Activated gamma-delta T cell treated with anti-CD3 and anti-CD28 coated beads, Interleukin-2, amount 50 U/mL, for 16 hours (primary cell): ENCODE results near the gene TSPAN11.

ENCODE experiments used
- DNase-seq: peaks from one replicate; pipeline ENCODE4 v3.0.0-alpha.2; 2020; ENCODE audit warnings: low read depth

Gene TSPAN11

GRCh38 chr12:30959778-30960177 lies 33.2 kb downstream of the TSPAN11 start:
- no peak for DNase-seq

DNA sequence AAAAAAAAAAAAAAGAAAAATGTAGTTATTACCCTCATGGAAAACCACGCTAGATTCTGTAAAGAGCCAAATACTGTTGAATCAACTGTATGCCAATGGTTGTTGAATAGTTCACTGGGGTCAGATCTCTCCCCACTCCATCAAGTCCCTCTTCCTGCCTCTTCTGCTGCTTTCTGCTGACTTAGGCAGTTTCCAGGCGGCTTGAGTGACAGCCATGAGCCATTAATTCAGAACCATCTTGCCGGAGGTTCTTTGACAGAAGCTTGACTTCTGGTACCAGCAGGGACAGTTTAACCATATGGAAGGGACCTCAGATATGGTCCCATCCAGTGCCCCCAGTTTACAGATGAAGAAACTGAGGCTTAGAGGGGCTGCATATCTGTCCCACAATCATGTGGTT lies 34.5 kb downstream of the TSPAN11 start:
- DNase-seq: no peak

GRCh38 chr12:30962047-30962446 lies 35.5 kb downstream of the TSPAN11 start:
- DNase-seq: no peak

DNA sequence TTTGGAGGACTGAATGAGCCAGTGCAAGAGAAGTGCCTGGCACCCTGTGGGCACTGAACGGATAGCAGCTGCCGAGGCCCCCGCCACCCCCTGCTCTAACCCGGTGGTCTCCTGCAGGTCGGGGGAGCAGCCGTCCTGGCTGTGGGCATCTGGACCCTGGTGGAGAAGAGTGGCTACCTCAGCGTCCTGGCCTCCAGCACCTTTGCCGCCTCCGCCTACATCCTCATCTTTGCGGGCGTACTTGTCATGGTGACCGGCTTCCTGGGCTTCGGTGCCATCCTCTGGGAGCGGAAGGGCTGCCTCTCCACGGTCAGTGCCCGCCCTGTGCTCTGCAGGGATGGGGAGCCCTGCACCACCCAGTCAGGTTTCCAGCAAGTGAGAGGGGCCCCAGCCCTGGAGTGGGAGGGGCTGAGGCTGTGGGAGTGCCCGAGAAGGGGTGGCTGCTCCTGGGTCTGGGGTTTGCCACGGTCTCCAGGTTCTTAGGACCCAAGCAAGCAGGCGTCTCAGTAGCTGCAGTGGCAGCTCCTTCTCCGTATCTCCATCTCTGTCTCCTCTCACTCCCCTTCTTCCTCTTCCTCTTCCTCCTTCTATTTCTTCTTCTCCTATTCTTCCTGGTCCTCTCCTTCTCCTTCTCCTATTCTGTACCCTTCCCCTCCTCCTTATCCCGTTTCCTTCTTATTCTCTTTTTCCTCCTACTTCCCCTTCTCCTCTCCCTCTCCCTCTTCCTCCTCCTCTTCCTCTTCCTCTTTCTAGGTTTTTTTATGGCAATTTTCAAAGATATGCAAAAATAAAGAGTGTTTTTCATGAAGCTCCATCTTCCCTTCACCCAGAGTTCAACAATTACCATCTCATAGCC lies 37.4 kb downstream of the TSPAN11 start:
- DNase-seq: no peak

DNA sequence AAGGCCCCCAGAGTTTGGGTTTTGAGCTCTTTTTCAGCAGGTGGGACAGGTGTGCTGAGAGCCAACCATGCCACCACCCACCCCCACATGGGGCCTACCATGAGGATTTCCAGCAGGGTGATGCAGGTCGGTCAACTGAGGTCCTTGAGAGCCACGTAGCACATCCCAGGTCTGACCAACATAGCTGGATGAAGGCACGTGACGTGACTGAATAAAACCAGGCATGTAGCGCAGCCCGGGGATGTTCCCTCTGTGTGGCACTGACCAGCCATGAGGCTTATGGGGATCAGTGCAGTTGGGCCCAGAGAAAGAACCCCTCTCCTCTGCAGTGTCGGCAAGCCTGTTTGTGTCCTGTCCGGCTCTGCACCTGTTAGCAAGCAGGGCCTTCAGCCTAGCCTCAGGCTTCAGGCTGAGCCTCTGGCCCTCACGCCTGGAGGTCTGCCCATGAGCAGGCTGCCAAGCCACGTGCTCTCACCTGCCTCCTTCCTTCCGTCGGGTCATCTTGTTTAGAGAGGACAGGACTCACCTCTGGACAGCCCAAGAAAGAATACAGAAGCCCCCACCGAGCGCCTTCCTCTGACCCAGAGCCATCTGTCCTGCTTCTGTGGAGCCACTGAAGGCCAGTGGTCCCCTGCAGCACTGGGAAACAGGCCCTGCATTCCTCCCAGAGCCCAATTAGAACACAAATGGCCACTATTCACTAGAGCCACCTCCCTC lies 38.5 kb downstream of the TSPAN11 start:
- no peak for DNase-seq

DNA sequence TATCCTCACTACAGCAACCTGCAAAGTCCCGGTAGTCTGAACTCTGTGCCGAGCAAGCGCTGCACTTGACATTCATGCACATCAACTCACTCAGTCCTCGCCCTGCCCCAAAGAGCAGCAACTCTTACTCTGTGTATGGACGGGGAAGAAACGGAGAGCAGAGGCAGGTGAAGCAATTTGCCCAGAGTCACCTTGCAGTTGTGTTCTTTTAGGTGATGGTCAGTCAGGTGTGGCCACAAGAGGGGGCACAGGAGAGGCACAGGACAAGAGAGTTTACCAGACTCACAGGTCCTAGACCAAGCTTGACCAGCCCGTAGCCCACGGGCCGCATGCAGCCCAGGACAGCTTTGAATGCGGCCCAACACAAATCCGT lies 39.1 kb downstream of the TSPAN11 start:
- DNase-seq: no peak

- no peak for DNase-seq
These were observed 40.5 kb downstream of the TSPAN11 start for GRCh38 chr12:30967026-30967425.

- no peak for DNase-seq
These were observed 41.7 kb downstream of the TSPAN11 start for GRCh38 chr12:30968211-30968610.

DNA sequence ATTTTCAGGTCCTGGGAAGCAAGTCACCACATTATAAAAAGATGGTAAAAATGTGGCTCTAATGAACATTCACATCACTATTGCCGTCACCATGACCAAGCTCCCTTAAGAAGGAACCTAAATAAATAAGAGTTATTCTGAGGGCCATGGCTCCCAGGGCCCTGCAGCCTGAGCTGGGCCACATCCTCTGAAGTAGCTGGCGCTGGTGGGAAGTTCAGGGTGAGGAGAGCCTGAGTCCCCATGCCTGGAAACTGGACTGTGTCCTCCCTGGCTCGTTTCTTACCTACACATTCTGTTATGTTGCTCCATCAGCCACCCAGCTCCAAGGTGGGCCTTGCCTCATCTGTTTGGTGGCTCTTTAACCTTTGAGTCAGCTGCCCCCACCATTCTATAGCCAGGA lies 42.5 kb downstream of the TSPAN11 start:
- DNase-seq: no peak

- no peak for DNase-seq
These were observed 43.3 kb downstream of the TSPAN11 start for GRCh38 chr12:30969606-30970395.

GRCh38 chr12:30970559-30971197 lies 44.1 kb downstream of the TSPAN11 start:
- DNase-seq: no peak

GRCh38 chr12:30972035-30972434 lies 45.5 kb downstream of the TSPAN11 start:
- DNase-seq: no peak

DNA sequence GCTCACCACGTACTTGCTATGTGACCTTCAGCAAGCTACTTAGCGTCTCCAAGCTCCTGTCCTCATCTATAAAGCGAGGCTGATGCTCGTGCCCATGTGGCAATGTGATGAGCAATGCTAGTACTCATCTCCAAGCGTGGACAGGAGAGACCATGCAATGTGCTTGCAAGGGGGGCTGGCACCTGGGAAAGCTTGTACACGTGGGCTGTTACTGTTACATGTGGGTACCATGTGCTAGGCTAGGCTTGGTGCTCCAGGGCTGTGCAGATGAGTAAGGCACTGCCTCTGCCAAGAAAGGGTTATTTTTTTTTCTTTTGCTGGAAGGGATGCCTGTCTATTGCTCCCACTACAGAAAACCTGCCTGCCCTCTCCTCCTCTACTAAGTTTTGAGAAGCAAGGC lies 46.6 kb downstream of the TSPAN11 start:
- DNase-seq: no peak

- DNase-seq: no peak
These were observed 47.3 kb downstream of the TSPAN11 start for GRCh38 chr12:30973830-30974229.

DNA sequence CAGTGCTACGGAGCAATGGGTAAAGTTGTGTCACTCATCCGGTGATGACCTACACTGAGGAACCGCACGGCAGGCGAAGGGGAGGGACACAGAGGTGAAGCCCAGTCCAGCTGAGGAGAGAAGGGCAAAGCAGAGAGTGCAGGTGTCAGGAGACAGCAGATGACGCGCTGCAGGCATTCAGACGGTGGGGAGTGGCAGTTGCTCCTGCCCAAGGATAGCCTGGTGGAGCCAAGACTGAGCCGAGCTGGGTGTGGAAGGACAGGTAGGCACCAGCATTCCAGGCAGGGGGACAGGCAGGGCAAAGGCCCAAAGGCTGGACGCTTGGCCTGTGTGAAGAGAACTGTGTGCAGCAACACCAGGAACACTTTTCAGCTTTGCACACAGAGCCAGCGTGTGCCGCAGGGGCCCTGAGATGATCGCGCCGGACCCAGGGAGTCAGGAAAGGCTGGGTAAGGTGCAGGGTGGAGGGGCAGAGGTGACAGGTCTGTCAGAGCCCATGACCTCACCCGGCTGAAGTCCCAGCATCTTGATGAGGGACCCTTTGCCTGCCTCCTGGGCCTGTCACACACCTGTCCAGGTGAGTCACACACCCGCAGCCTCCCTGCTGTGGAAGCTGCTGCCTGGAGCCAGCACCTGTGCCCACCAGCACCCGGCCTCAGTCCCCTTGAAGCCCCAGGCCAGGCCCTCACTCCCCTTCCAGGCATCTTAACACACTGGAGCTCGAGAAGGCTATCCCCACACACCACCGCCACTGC lies 48.4 kb downstream of the TSPAN11 start:
- DNase-seq: no peak

- no peak for DNase-seq
These were observed 49.0 kb downstream of the TSPAN11 start for GRCh38 chr12:30975581-30975980.

DNA sequence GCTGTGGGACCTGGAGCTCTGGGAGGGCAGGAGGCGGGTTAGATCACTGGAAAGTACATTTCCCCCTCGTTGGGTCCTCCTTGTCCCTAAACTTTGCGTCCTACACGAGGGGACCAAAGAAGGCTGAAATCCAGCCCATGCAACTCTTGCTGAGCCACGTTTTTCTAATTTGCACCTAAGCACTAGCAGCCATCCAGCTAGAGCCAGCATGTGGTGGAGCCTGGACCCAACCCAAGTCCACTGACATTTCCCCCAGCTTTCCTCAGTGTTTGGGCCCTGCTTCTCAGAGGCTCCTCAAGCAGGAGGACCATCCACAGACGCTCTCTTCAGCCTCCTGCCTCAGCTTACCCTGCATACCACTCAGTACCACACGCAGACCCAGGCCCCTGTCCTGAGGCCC lies 49.7 kb downstream of the TSPAN11 start:
- no peak for DNase-seq

DNA sequence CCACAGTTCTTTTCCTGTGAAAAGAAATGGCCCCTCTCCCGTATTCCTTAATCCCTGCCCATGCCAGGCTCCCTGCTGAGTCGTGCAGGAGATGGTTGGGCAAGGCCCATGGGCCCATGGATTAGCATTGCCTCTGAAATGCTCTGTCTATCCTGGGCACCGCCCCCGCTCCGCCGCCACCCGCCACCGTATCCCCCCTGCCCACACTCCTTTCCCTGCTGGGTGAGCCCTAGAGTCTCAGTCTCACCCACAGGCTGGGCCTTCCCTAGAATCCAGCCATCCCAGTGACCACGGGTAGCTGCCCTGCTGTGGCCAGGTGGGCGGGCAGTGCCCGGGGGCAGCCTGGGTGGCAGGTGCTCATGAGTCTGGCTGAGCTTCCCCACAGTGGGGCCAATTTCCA lies 50.6 kb downstream of the TSPAN11 start:
- no peak for DNase-seq

GRCh38 chr12:30977537-30978349 lies 51.2 kb downstream of the TSPAN11 start:
- DNase-seq: no peak

DNA sequence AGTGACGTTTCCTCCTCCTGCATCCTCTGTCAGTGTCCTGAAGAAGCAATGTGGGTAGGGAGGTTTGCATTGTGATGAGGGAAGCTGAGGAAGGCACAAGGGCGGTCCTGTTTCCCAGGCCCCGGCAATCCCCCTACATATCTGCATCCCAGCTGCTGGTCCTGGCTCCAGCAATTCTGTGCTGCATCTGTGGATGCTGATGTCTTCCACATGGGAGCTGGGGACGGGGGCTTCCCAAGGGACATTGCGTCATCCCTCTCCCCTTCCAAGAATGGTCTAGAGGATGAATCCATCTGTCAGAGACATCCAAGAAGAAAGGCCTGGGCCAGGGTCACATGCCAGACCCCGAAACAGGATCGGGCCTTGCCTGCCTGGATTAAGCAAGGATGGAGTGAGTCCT lies 52.1 kb downstream of the TSPAN11 start:
- no peak for DNase-seq
